SK-N-MC (cell line): Measurements from ENCODE around the gene DNAJC9.
"Not testable (repeated sequence)": the region's sequence is repeated elsewhere in the genome, so short reads cannot be mapped to it uniquely, and the experiment has no call there.

ENCODE experiments used
- DNase-seq: peaks from one replicate; pipeline ENCODE4 v3.0.0-alpha.2; 2011; ENCODE audit warnings: low read depth, low spot score
- H3K27ac ChIP-seq: fragments of 200-600 bp; sonication (generic); 2 replicates; pipeline ENCODE4 v1.5.1; 2016; ENCODE audit warnings: mixed run types
- H3K36me3 ChIP-seq: fragments of 200-600 bp; sonication (generic); 2 replicates; pipeline ENCODE4 v1.6.1; 2017; ENCODE audit warnings: antibody characterized with exemption, low read length, mixed read lengths; ENCODE audit not compliant: insufficient read depth
- H3K4me3 ChIP-seq: fragments of 200-600 bp; sonication (generic); 2 replicates; pipeline ENCODE4 v1.5.1; 2016
- H3K9ac ChIP-seq: fragments of 200-600 bp; sonication (generic); 2 replicates; pipeline ENCODE4 v1.8.0; 2017; ENCODE audit warnings: mixed run types, mixed read lengths; ENCODE audit not compliant: insufficient read length
- H3K9me3 ChIP-seq: fragments of 200-600 bp; sonication (generic); 2 replicates; pipeline ENCODE4 v1.6.1; 2017; ENCODE audit warnings: low read depth, mild to moderate bottlenecking, antibody characterized with exemption, low read length, moderate library complexity, mixed read lengths
- EZH2 ChIP-seq: fragments of 200-600 bp; sonication (generic); IDR thresholded peaks from one replicate; pipeline ENCODE4 v1.6.1; 2017; ENCODE audit warnings: antibody characterized with exemption
- FOXP2 ChIP-seq: optimal IDR thresholded peaks from 2 replicates; pipeline ENCODE3; 2011; ENCODE audit warnings: mild to moderate bottlenecking, moderate library complexity; ENCODE audit not compliant: insufficient read depth; ENCODE audit errors: extremely low read length, control extremely low read depth
- POLR2AphosphoS5 ChIP-seq: IDR thresholded peaks from 2 replicates; pipeline ENCODE4 v1.6.1; 2012; ENCODE audit warnings: mild to moderate bottlenecking, low read depth, low read length, borderline replicate concordance

Gene DNAJC9

DNA sequence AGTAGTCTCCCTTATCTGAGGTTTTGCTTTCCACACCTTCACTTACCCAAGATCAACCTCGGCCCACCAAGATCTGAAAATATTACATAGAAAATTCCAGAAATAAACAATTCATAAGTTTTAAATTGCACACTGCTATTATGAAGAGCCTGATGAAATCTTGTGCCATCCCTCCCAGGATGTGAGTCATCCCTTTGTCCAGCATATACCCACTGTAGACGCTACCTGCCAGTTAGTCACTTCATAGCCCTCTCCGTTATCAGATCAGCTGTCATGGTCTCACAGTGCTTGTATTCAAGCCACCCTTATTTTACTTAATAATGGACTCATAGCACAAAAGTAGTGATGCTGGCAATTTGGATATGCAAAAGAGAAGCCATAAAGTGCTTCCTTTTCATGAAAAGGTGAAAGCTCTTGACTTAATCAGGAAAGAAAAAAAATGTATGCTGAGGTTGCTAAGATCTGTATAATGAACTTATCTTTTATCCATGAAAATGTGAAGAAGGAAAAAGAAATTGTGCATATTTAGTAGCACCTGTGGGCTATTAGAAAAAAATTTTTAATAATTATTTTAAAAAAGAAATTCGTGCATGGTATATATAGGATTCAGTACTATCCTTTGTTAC is 15.2 kb upstream of the DNAJC9 start:
- DNase-seq = no peak
- Histone ChIP-seq H3K9me3 (no peaks in the 10 kb centered on the region), H3K27ac (no peak overlapping the region), H3K4me3 (no peak overlapping the region), H3K9ac (no peak overlapping the region), H3K36me3 (no peaks in the 10 kb centered on the region)
- no peak for TF ChIP-seq POLR2AphosphoS5
- TF ChIP-seq FOXP2 = no peak
- TF ChIP-seq EZH2 = no peak

DNA sequence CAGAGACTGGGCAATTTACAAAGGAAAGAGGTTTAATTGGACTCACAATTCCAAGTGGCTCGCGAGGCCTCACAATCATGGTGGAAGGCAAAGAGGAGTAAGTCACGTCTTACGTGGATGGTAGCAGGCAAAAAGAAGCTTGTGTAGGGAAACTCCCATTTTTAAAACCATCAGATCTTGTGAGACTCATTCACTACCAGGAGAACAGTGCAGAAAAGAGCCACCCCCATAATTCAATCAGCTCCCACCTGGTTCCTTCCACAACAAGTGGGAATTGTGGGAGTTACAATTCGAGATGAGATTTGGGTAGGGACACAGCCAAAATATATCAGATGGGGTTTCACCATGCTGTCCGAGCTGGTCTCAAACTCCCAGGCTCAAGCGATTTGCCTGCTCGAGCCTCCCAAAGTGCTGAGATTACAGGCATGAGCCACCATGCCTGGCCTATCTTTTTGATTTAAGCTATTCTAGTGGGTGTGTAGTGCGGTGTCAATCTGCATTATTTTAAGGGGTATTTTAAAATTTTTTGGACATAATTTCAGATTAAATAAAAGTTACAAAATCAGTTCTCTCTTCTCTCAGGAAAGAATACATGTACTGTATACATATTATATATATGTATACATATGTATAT is 14.4 kb upstream of the DNAJC9 start:
- DNase-seq = no peak
- no peak for TF ChIP-seq FOXP2
- TF ChIP-seq POLR2AphosphoS5 = no peak
- no peak for TF ChIP-seq EZH2
- Histone ChIP-seq H3K36me3 (no peaks in the 10 kb centered on the region), H3K4me3 (no peak overlapping the region), H3K27ac (no peak overlapping the region), H3K9me3 (no peaks in the 10 kb centered on the region), H3K9ac (no peak overlapping the region)

GRCh38 chr10:73258612-73259011 is 11.6 kb upstream of the DNAJC9 start:
- not testable (repeated sequence) for DNase-seq, H3K9me3 ChIP-seq, H3K27ac ChIP-seq, H3K36me3 ChIP-seq, H3K4me3 ChIP-seq, H3K9ac ChIP-seq

GRCh38 chr10:73253225-73253555 is 6.1 kb upstream of the DNAJC9 start:
- H3K9ac ChIP-seq = peak overlapping the region; percentile 93
- H3K36me3 ChIP-seq = peaks cover 11% of the 10 kb centered on the region; the same call in 1 of the 2 replicates
- H3K9me3 ChIP-seq = no peaks in the 10 kb centered on the region
- H3K4me3 ChIP-seq = peak overlapping the region; percentile 92
- TF ChIP-seq POLR2AphosphoS5 (no peak), FOXP2 (no peak), EZH2 (no peak)
- peak overlapping the region; percentile 82; the same call in 1 of the 2 replicates for H3K27ac ChIP-seq
- no peak for DNase-seq

DNA sequence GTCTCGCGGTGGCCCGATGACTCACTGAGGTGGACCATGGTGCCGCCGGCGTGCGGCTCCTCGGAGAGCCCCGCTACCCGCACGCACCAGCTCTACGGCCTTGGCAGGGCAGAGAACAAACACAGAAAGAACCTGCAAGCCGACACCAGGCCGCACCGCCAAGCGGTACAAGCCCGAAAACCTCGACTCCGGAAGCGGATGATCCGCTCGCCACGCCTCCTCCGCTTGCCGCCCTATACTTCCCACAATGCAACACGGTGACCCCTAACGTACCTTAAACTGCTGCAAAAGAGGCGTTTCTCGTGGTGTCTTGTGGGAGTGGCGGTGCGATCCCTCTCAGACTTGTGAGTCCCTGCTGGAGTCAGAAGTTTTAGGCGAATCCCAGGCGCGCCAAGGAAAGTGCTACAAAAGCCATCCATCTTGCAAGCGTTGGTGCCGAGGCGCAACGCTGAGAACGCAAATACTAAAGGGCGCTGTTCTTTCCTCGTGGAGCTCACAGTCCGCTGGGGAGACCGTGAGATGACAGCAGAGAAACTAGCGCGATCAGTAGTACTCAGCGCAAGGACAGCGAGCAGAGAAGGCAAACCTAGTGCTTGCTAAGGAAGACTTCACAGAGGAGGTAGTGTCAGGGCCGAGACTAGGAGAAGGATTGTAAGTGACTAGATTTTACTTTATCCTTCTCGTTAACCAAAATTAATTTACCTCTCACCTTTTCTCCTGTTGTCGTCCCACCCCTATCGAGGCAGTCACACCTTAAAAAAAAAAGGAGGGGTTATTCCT is 5.6 kb upstream of the DNAJC9 start, which contains the start of gene MRPS16:
Gene MRPS16, minus strand, starts transcription at position 200 of the 780 bp plus-strand sequence. Its CDS starts 162 bp downstream, at position 38.
- Histone ChIP-seq H3K9me3 (no peaks in the 10 kb centered on the region), H3K36me3 (peaks cover 11% of the 10 kb centered on the region; the same call in 1 of the 2 replicates), H3K9ac (peak within 1 kb of the TSS; percentile 93), H3K27ac (peak within 1 kb of the TSS; percentile 82), H3K4me3 (peak within 1 kb of the TSS; percentile 92)
- TF ChIP-seq EZH2 (no peak), POLR2AphosphoS5 (peak; percentile 91), FOXP2 (no peak)
- DNase-seq = peak; percentile 75

GRCh38 chr10:73251683-73252444 is 4.8 kb upstream of the DNAJC9 start:
- Histone ChIP-seq H3K9ac (peak overlapping the region; percentile 93), H3K36me3 (peaks cover 11% of the 10 kb centered on the region; the same call in 1 of the 2 replicates), H3K9me3 (no peaks in the 10 kb centered on the region), H3K4me3 (peak overlapping the region; percentile 92), H3K27ac (peak overlapping the region; percentile 81)
- no peak for DNase-seq
- TF ChIP-seq EZH2 = no peak
- no peak for TF ChIP-seq FOXP2
- TF ChIP-seq POLR2AphosphoS5 = no peak

DNA sequence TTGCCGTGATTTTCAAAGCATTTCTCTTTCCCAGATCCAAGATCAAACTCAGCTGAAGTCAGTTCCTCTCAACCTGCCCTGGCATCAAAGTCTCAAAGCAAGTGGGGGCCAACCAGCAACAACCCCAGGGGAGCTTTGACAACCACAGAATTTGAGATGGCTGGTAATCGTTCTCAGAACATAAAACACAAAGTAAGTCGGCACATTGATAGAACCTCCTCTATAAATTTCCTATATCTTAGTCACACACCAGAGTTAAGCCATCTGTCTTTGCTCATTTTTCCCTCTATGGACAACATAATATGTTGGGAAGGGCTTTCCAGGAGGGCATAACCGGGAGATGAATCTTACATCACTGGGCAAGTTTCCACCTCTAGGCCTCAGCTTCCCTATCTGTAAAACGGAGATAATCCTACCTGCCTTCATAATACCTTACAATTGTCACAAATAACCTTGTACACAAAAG is 1.2 kb upstream of the DNAJC9 start:
- Histone ChIP-seq H3K36me3 (peaks cover 35% of the 10 kb centered on the region), H3K9ac (no peak overlapping the region), H3K27ac (peak overlapping the region; percentile 73), H3K4me3 (no peak overlapping the region), H3K9me3 (no peaks in the 10 kb centered on the region)
- no peak for DNase-seq
- TF ChIP-seq EZH2 (no peak), FOXP2 (no peak), POLR2AphosphoS5 (no peak)

- Histone ChIP-seq H3K27ac (peak overlapping the region; percentile 73), H3K4me3 (peak overlapping the region; percentile 85), H3K9me3 (no peaks in the 10 kb centered on the region), H3K9ac (peak overlapping the region; percentile 78), H3K36me3 (peaks cover 41% of the 10 kb centered on the region)
- TF ChIP-seq EZH2 (no peak), FOXP2 (no peak), POLR2AphosphoS5 (no peak)
- DNase-seq = no peak
These were observed 629 bp upstream of the DNAJC9 start for GRCh38 chr10:73247509-73248258.
